H54 (cell line): ENCODE results near the gene ATP5F1D.

Experiments
- DNase-seq: peaks from one replicate; pipeline ENCODE4 v3.0.0; 2011; ENCODE audit warnings: low spot score, mixed read lengths; ENCODE audit not compliant: insufficient read length
- FAIRE-seq: peaks from 3 replicates; lab custom pipeline; 2011; peaks lifted over from hg19 to GRCh38; lab: Jason Lieb, UNC
- POLR2A ChIP-seq: IDR thresholded peaks from 2 replicates; pipeline ENCODE4 v1.6.1; 2011; ENCODE audit warnings: low read depth, mild to moderate bottlenecking, low read length

ATP5F1D gene

GRCh38 chr19:1274852-1275259 is 33.3 kb downstream of the ATP5F1D start:
- FAIRE-seq, result no peak
- DNase-seq, result no peak
- no peak for TF ChIP-seq POLR2A

- FAIRE-seq, result no peak
- peak; percentile 93 for DNase-seq
- peak; percentile 82; the same call in 1 of the 2 replicates for TF ChIP-seq POLR2A
Observed at GRCh38 chr19:1275260-1275975, 33.9 kb downstream of the ATP5F1D start, which contains the start of gene FAM174C. FAM174C (plus strand) TSS chr19:1275530; CDS start chr19:1275550, 20 bp downstream.

- no peak for FAIRE-seq
- DNase-seq, result no peak
- TF ChIP-seq POLR2A, result 0 out of 2 replicates have a peak, but pooled peaks have one; percentile 24
Observed at GRCh38 chr19:1275976-1276627, 34.6 kb downstream of the ATP5F1D start.

GRCh38 chr19:1276628-1277022 is 35.1 kb downstream of the ATP5F1D start:
- TF ChIP-seq POLR2A, result no peak
- no peak for FAIRE-seq
- no peak for DNase-seq

- DNase-seq, result no peak
- no peak for TF ChIP-seq POLR2A
- FAIRE-seq, result no peak
Observed at GRCh38 chr19:1277061-1277460, 35.5 kb downstream of the ATP5F1D start.

- no peak for TF ChIP-seq POLR2A
- no peak for DNase-seq
- FAIRE-seq, result no peak
Observed at GRCh38 chr19:1278074-1278473, 36.5 kb downstream of the ATP5F1D start.

- no peak for FAIRE-seq
- TF ChIP-seq POLR2A, result no peak
Observed at GRCh38 chr19:1278713-1279660, 37.4 kb downstream of the ATP5F1D start.

GRCh38 chr19:1279782-1280341 is 38.3 kb downstream of the ATP5F1D start:
- DNase-seq (peak; percentile 91), FAIRE-seq (no peak)
- TF ChIP-seq POLR2A, result no peak

More at GRCh38 chr19:1278713-1279660, 37.4 kb downstream of the ATP5F1D start:
- DNase-seq, result no peak

- TF ChIP-seq POLR2A, result no peak
- FAIRE-seq (no peak), DNase-seq (no peak)
Observed at GRCh38 chr19:1280636-1281568, 39.4 kb downstream of the ATP5F1D start.

- no peak for FAIRE-seq
- DNase-seq, result no peak
- TF ChIP-seq POLR2A, result no peak
Observed at GRCh38 chr19:1281569-1282287, 40.2 kb downstream of the ATP5F1D start.

- DNase-seq, result no peak
- FAIRE-seq, result no peak
- TF ChIP-seq POLR2A, result no peak
Observed at GRCh38 chr19:1282588-1283206, 41.1 kb downstream of the ATP5F1D start.
